Astrocyte (in vitro differentiated cells and primary cell): ENCODE data around the gene GALNT18. TPM values are rescaled to one million over a fixed set of nuclear protein-coding genes. Genes with fewer than 3 reads are reported as not detected.
A peak's percentile ranks its signal among the peaks of the same experiment; 100 is the strongest.

ENCODE experiments used
- DNase-seq: peaks from one replicate; pipeline ENCODE4 v3.0.0-alpha.2; 2010; ENCODE audit warnings: low read depth
- FAIRE-seq: peaks from 2 replicates; lab custom pipeline; 2011; peaks lifted over from hg19 to GRCh38; lab: Jason Lieb, UNC
- H2AFZ ChIP-seq: 2 replicates; pipeline ENCODE4 v1.6.0; 2012; ENCODE audit warnings: low read depth, low read length, inconsistent platforms
- H3K27ac ChIP-seq: 2 replicates; pipeline ENCODE4 v1.5.1; 2011; ENCODE audit warnings: low read depth, low read length, inconsistent platforms
- H3K27me3 ChIP-seq: 2 replicates; pipeline ENCODE4 v1.6.0; 2011; ENCODE audit warnings: low read length, inconsistent platforms; ENCODE audit not compliant: insufficient read depth
- H3K36me3 ChIP-seq: 2 replicates; pipeline ENCODE4 v1.5.1; 2011; ENCODE audit warnings: low read length, inconsistent platforms; ENCODE audit not compliant: insufficient read depth
- H3K4me1 ChIP-seq: 2 replicates; pipeline ENCODE4 v1.5.1; 2011; ENCODE audit warnings: low read length, inconsistent platforms; ENCODE audit not compliant: insufficient read depth
- H3K4me2 ChIP-seq: 2 replicates; pipeline ENCODE4 v1.6.0; 2012; ENCODE audit warnings: low read length, inconsistent platforms
- H3K4me3 ChIP-seq: 2 replicates; pipeline ENCODE4 v1.5.1; 2011; ENCODE audit warnings: low read depth, mild to moderate bottlenecking, low read length, inconsistent platforms; ENCODE audit not compliant: insufficient read depth
- H3K79me2 ChIP-seq: 2 replicates; pipeline ENCODE4 v1.6.0; 2012; ENCODE audit warnings: mild to moderate bottlenecking, low read length, inconsistent platforms; ENCODE audit not compliant: insufficient read depth
- H3K9ac ChIP-seq: 2 replicates; pipeline ENCODE4 v1.6.0; 2012; ENCODE audit warnings: mild to moderate bottlenecking, low read length, inconsistent platforms
- H3K9me3 ChIP-seq: 2 replicates; pipeline ENCODE4 v1.5.1; 2012; ENCODE audit warnings: low read depth, mild to moderate bottlenecking, low read length, inconsistent platforms; ENCODE audit not compliant: insufficient read depth
- H4K20me1 ChIP-seq: 2 replicates; pipeline ENCODE4 v1.6.0; 2012; ENCODE audit warnings: low read length, inconsistent platforms; ENCODE audit not compliant: insufficient read depth
- H3K27ac Mint-ChIP-seq: one replicate; pipeline ENCODE4 v1.8.0; 2021; ENCODE audit warnings: mild to moderate bottlenecking, mixed read lengths; ENCODE audit not compliant: unreplicated experiment
- H3K27me3 Mint-ChIP-seq: one replicate; pipeline ENCODE4 v1.8.0; 2021; ENCODE audit warnings: low read depth, mixed read lengths; ENCODE audit not compliant: unreplicated experiment
- H3K36me3 Mint-ChIP-seq: one replicate; pipeline ENCODE4 v1.8.0; 2021; ENCODE audit warnings: low read depth, mixed read lengths; ENCODE audit not compliant: unreplicated experiment
- H3K4me1 Mint-ChIP-seq: one replicate; pipeline ENCODE4 v1.8.0; 2021; ENCODE audit warnings: low read depth, mixed read lengths; ENCODE audit not compliant: unreplicated experiment
- H3K4me3 Mint-ChIP-seq: one replicate; pipeline ENCODE4 v1.8.0; 2021; ENCODE audit warnings: mild to moderate bottlenecking, moderate library complexity, mixed read lengths; ENCODE audit not compliant: unreplicated experiment
- H3K9me3 Mint-ChIP-seq: one replicate; pipeline ENCODE4 v1.8.0; 2021; ENCODE audit warnings: mild to moderate bottlenecking, mixed read lengths; ENCODE audit not compliant: unreplicated experiment
- CTCF ChIP-seq: IDR thresholded peaks from 2 replicates; pipeline ENCODE4 v1.5.1; 2011; ENCODE audit warnings: low read depth, mild to moderate bottlenecking, inconsistent platforms, low read length, moderate library complexity; ENCODE audit not compliant: insufficient read depth
- EZH2 ChIP-seq: IDR thresholded peaks from 2 replicates; pipeline ENCODE4 v1.6.1; 2012; ENCODE audit warnings: mild to moderate bottlenecking, low read length, inconsistent platforms; ENCODE audit not compliant: insufficient read depth
- total RNA-seq: library from RNA; stranded (reverse); gene quantifications from 2 replicates; pipeline ENCODE4 v1.2.1, GENCODE V29; 2021

Gene GALNT18
- total RNA-seq, 1 donor from 2014 or later = 6.5 TPM

GRCh38 chr11:11534981-11535380 lies 86.8 kb downstream of the GALNT18 start:
- no peak overlapping the region for H3K27ac ChIP-seq

GRCh38 chr11:11533751-11534150 lies 88.1 kb downstream of the GALNT18 start:
- no peaks in the 10 kb centered on the region for H3K4me1 ChIP-seq

More at GRCh38 chr11:11534981-11535380, 86.8 kb downstream of the GALNT18 start:
- Histone ChIP-seq H3K4me3 (no peak overlapping the region), H3K4me2 (no peak overlapping the region), H3K36me3 (no peaks in the 10 kb centered on the region), H3K9me3 (no peaks in the 10 kb centered on the region), H3K9ac (no peak overlapping the region), H3K27me3 (peaks cover 10% of the 10 kb centered on the region), H2AFZ (no peak overlapping the region), H3K4me1 (no peaks in the 10 kb centered on the region), H3K79me2 (no peaks in the 10 kb centered on the region), H4K20me1 (no peaks in the 10 kb centered on the region)
- no peak for FAIRE-seq
- Mint-ChIP-seq H3K27ac (no peak overlapping the region), H3K36me3 (peaks cover 7% of the 10 kb centered on the region), H3K27me3 (peaks cover 32% of the 10 kb centered on the region), H3K4me1 (peaks cover 8% of the 10 kb centered on the region), H3K9me3 (no peaks in the 10 kb centered on the region), H3K4me3 (no peak overlapping the region)
- TF ChIP-seq CTCF = no peak
- TF ChIP-seq EZH2 = no peak
- peak; percentile 3 for DNase-seq

More at GRCh38 chr11:11533751-11534150, 88.1 kb downstream of the GALNT18 start:
- TF ChIP-seq EZH2 (no peak), CTCF (no peak)
- Histone ChIP-seq H3K36me3 (no peaks in the 10 kb centered on the region), H3K4me2 (no peak overlapping the region), H2AFZ (no peak overlapping the region), H4K20me1 (no peaks in the 10 kb centered on the region), H3K27ac (no peak overlapping the region), H3K4me3 (no peak overlapping the region), H3K79me2 (no peaks in the 10 kb centered on the region), H3K9ac (no peak overlapping the region), H3K9me3 (no peaks in the 10 kb centered on the region), H3K27me3 (peaks cover 10% of the 10 kb centered on the region)
- Mint-ChIP-seq H3K4me1 (peaks cover 6% of the 10 kb centered on the region), H3K4me3 (no peak overlapping the region), H3K27me3 (peaks cover 27% of the 10 kb centered on the region), H3K36me3 (peaks cover 7% of the 10 kb centered on the region), H3K27ac (peak overlapping the region; percentile 21), H3K9me3 (peaks cover 2% of the 10 kb centered on the region)
- FAIRE-seq (no peak), DNase-seq (no peak)
